ENCODE measurements around the gene PGAP1.
A peak's percentile ranks its signal among the peaks of the same experiment; 100 is the strongest.

Gene PGAP1

GRCh38 chr2:196926562-196927375 is at the start of gene PGAP1:
TSS of gene PGAP1 (minus strand) at chr2:196926707. CDS start at chr2:196926616, 91 bp downstream.
- peak; percentile 80 for DNase-seq (ENCODE audit: low read depth)

GRCh38 chr2:196974970-196975369 is 48.5 kb upstream of the PGAP1 start:
- no peak for DNase-seq (ENCODE audit: low read depth)

GRCh38 chr2:196971574-196972279 is 45.2 kb upstream of the PGAP1 start:
- no peak for DNase-seq (ENCODE audit: low read depth)

- DNase-seq (ENCODE audit: low read depth) = no peak
Observed at GRCh38 chr2:196970099-196970498, 43.6 kb upstream of the PGAP1 start.

- no peak for DNase-seq (ENCODE audit: low read depth)
Observed at GRCh38 chr2:196968516-196968915, 42.0 kb upstream of the PGAP1 start.

GRCh38 chr2:196967775-196968174 is 41.3 kb upstream of the PGAP1 start:
- DNase-seq (ENCODE audit: low read depth) = no peak

GRCh38 chr2:196967116-196967515 is 40.6 kb upstream of the PGAP1 start:
- DNase-seq (ENCODE audit: low read depth) = no peak

- DNase-seq (ENCODE audit: low read depth) = no peak
Observed at GRCh38 chr2:196966061-196966460, 39.6 kb upstream of the PGAP1 start.

- DNase-seq (ENCODE audit: low read depth) = no peak
Observed at GRCh38 chr2:196965651-196966050, 39.1 kb upstream of the PGAP1 start.

GRCh38 chr2:196963961-196964360 is 37.5 kb upstream of the PGAP1 start:
- DNase-seq (ENCODE audit: low read depth) = no peak

GRCh38 chr2:196963043-196963442 is 36.5 kb upstream of the PGAP1 start:
- no peak for DNase-seq (ENCODE audit: low read depth)

- no peak for DNase-seq (ENCODE audit: low read depth)
Observed at GRCh38 chr2:196962325-196962724, 35.8 kb upstream of the PGAP1 start.

- no peak for DNase-seq (ENCODE audit: low read depth)
Observed at GRCh38 chr2:196961889-196962288, 35.4 kb upstream of the PGAP1 start.

- DNase-seq (ENCODE audit: low read depth) = no peak
Observed at GRCh38 chr2:196959734-196960338, 33.3 kb upstream of the PGAP1 start.

GRCh38 chr2:196959281-196959680 is 32.8 kb upstream of the PGAP1 start:
- no peak for DNase-seq (ENCODE audit: low read depth)

- DNase-seq (ENCODE audit: low read depth) = no peak
Observed at GRCh38 chr2:196957881-196958525, 31.5 kb upstream of the PGAP1 start.

- no peak for DNase-seq (ENCODE audit: low read depth)
Observed at GRCh38 chr2:196957442-196957841, 30.9 kb upstream of the PGAP1 start.

GRCh38 chr2:196956069-196956468 is 29.6 kb upstream of the PGAP1 start:
- no peak for DNase-seq (ENCODE audit: low read depth)

- no peak for DNase-seq (ENCODE audit: low read depth)
Observed at GRCh38 chr2:196955036-196955435, 28.5 kb upstream of the PGAP1 start.

GRCh38 chr2:196954001-196954400 is 27.5 kb upstream of the PGAP1 start:
- DNase-seq (ENCODE audit: low read depth) = no peak

GRCh38 chr2:196952936-196953335 is 26.4 kb upstream of the PGAP1 start:
- DNase-seq (ENCODE audit: low read depth) = no peak

GRCh38 chr2:196951973-196952372 is 25.5 kb upstream of the PGAP1 start:
- no peak for DNase-seq (ENCODE audit: low read depth)

GRCh38 chr2:196949116-196949515 is 22.6 kb upstream of the PGAP1 start:
- DNase-seq (ENCODE audit: low read depth) = no peak

Measured in activated T-cell treated with anti-CD3 and anti-CD28 coated beads for 24 hours (primary cell).